Fibroblast of lung (primary cell): ENCODE results near the gene NHLRC1. TPM values are rescaled to one million over a fixed set of nuclear protein-coding genes. Genes with fewer than 3 reads are reported as not detected.
A peak's percentile ranks its signal among the peaks of the same experiment; 100 is the strongest.

Source experiments
- DNase-seq, 2 donors: peaks; one replicate each; pipeline versions ENCODE4 v3.0.0 to v3.0.0-alpha.2; 2010; ENCODE audit warnings: low read depth in 2 of 2
- H2AFZ ChIP-seq: 2 replicates; pipeline ENCODE4 v1.5.1; 2012; ENCODE audit warnings: low read length, control low read depth, inconsistent platforms
- H3K27ac ChIP-seq: 2 replicates; pipeline ENCODE4 v1.5.1; 2011; ENCODE audit warnings: low read length, control low read depth; ENCODE audit not compliant: insufficient read depth
- H3K27me3 ChIP-seq: 2 replicates; pipeline ENCODE4 v1.5.1; 2011; ENCODE audit warnings: mild to moderate bottlenecking, low read length; ENCODE audit not compliant: control insufficient read depth, insufficient read depth
- H3K36me3 ChIP-seq: 2 replicates; pipeline ENCODE4 v1.5.1; 2011; ENCODE audit warnings: low read length; ENCODE audit not compliant: control insufficient read depth, insufficient read depth
- H3K4me1 ChIP-seq: 2 replicates; pipeline ENCODE4 v1.5.1; 2011; ENCODE audit warnings: low read length; ENCODE audit not compliant: control insufficient read depth, insufficient read depth; ENCODE audit errors: extremely low read depth
- H3K4me2 ChIP-seq: 2 replicates; pipeline ENCODE4 v1.5.1; 2011; ENCODE audit warnings: low read length, control low read depth; ENCODE audit not compliant: insufficient read depth; ENCODE audit errors: extremely low read depth
- H3K4me3 ChIP-seq, 4 experiments: fragments of 200-600 bp in 1 of 4; sonication (generic) in 1 of 4; replicated peaks in 1 of 4; 2 replicates each; pipeline ENCODE4 v1.5.1; 2011 to 2016; ENCODE audit warnings: low read length in 4 of 4, low read depth in 3 of 4, mild to moderate bottlenecking in 3 of 4, control low read depth in 2 of 4, inconsistent platforms in 1 of 4, mixed read lengths in 1 of 4; ENCODE audit not compliant: insufficient read depth in 1 of 4; ENCODE audit errors: control extremely low read depth in 1 of 4
- H3K79me2 ChIP-seq: 2 replicates; pipeline ENCODE4 v1.5.1; 2012; ENCODE audit warnings: mild to moderate bottlenecking, low read length, inconsistent platforms; ENCODE audit not compliant: control insufficient read depth, insufficient read depth
- H3K9ac ChIP-seq: 2 replicates; pipeline ENCODE4 v1.5.1; 2011; ENCODE audit warnings: mild to moderate bottlenecking, low read length, control low read depth; ENCODE audit not compliant: insufficient read depth
- H3K9me3 ChIP-seq: 2 replicates; pipeline ENCODE4 v1.5.1; 2012; ENCODE audit warnings: low read depth, low read length; ENCODE audit not compliant: control insufficient read depth, insufficient read depth
- H4K20me1 ChIP-seq: 2 replicates; pipeline ENCODE4 v1.5.1; 2011; ENCODE audit warnings: low read length; ENCODE audit not compliant: control insufficient read depth, insufficient read depth; ENCODE audit errors: extremely low read depth
- CTCF ChIP-seq, 2 donors: IDR thresholded peaks in 1 of 2; conservative IDR thresholded peaks in 1 of 2; 1 replicate in 1 of 2; 2 replicates in 1 of 2; pipeline ENCODE4 v1.5.1; 2011 to 2012; ENCODE audit warnings: low read length in 2 of 2, control low read depth in 1 of 2, inconsistent platforms in 1 of 2, low read depth in 1 of 2, mild to moderate bottlenecking in 1 of 2
- EZH2 ChIP-seq: IDR thresholded peaks from 2 replicates; pipeline ENCODE4 v1.5.1; 2012; ENCODE audit warnings: low read length, control low read depth, mild to moderate bottlenecking; ENCODE audit errors: missing control alignments
- polyA plus RNA-seq, 2 donors: library from polyadenylated mRNA; depleted of rRNA in 1 of 2; stranded (reverse) in 1 of 2; unstranded in 1 of 2; fragments of >200 nt; gene quantifications; 2 replicates each; pipeline ENCODE4 v1.2.1, GENCODE V29; 2011 to 2012; ENCODE audit warnings: missing spikeins in 1 of 2
- total RNA-seq: library from RNA; depleted of rRNA; stranded (reverse); fragments of >200 nt; gene quantifications from 2 replicates; pipeline ENCODE4 v1.2.1, GENCODE V29; 2014

The NHLRC1 gene
- total and polyA plus RNA-seq, 2 donors (not counting 1 experiment from before 2014, with no cell fraction given), result 1.1 to 3.5 TPM

GRCh38 chr6:18099511-18099910 is 23.0 kb downstream of the NHLRC1 start:
- H3K27me3 ChIP-seq, result no peaks in the 10 kb centered on the region
- no peak overlapping the region for H3K4me3 ChIP-seq
- no peaks in the 10 kb centered on the region for H3K9me3 ChIP-seq
- H3K27ac ChIP-seq, result no peak overlapping the region
- no peaks in the 10 kb centered on the region for H3K4me1 ChIP-seq
- peak in 1 of 2 donors; percentile 38 for DNase-seq
- H2AFZ ChIP-seq, result no peak overlapping the region
- H4K20me1 ChIP-seq, result no peaks in the 10 kb centered on the region
- H3K9ac ChIP-seq, result no peak overlapping the region
- no peak overlapping the region for H3K4me2 ChIP-seq
- H3K36me3 ChIP-seq, result no peaks in the 10 kb centered on the region
- TF ChIP-seq CTCF (conservative IDR thresholded peaks at IDR 0.05 in 1 of 2, IDR thresholded peaks at IDR 0.05 in 1 of 2; ENCODE audit: low read depth in 1 of 2, low read length in 2 of 2) (no peak), EZH2 (no peak)
- H3K79me2 ChIP-seq, result no peaks in the 10 kb centered on the region

GRCh38 chr6:18096423-18096822 is 26.1 kb downstream of the NHLRC1 start:
- Histone ChIP-seq H3K79me2 (no peaks in the 10 kb centered on the region), H3K4me2 (no peak overlapping the region), H3K9ac (no peak overlapping the region), H3K4me3 (no peak overlapping the region), H2AFZ (no peak overlapping the region), H3K9me3 (no peaks in the 10 kb centered on the region), H3K27me3 (no peaks in the 10 kb centered on the region), H3K4me1 (no peaks in the 10 kb centered on the region), H3K27ac (no peak overlapping the region), H3K36me3 (no peaks in the 10 kb centered on the region), H4K20me1 (no peaks in the 10 kb centered on the region)
- TF ChIP-seq EZH2 (no peak), CTCF (conservative IDR thresholded peaks at IDR 0.05 in 1 of 2, IDR thresholded peaks at IDR 0.05 in 1 of 2; ENCODE audit: low read depth in 1 of 2, low read length in 2 of 2) (no peak)
- DNase-seq, result no peak

- no peak overlapping the region for H3K27ac ChIP-seq
- no peaks in the 10 kb centered on the region for H4K20me1 ChIP-seq
- H3K27me3 ChIP-seq, result no peaks in the 10 kb centered on the region
- DNase-seq, result no peak
- H3K79me2 ChIP-seq, result no peaks in the 10 kb centered on the region
- H3K36me3 ChIP-seq, result no peaks in the 10 kb centered on the region
- H3K9me3 ChIP-seq, result no peaks in the 10 kb centered on the region
- H3K4me2 ChIP-seq, result no peak overlapping the region
- H2AFZ ChIP-seq, result no peak overlapping the region
- no peak for TF ChIP-seq CTCF (conservative IDR thresholded peaks at IDR 0.05 in 1 of 2, IDR thresholded peaks at IDR 0.05 in 1 of 2; ENCODE audit: low read depth in 1 of 2, low read length in 2 of 2)
- no peak for TF ChIP-seq EZH2
- H3K4me3 ChIP-seq, result no peak overlapping the region
- no peak overlapping the region for H3K9ac ChIP-seq
- H3K4me1 ChIP-seq, result no peaks in the 10 kb centered on the region
Measured at GRCh38 chr6:18091382-18091781, 31.1 kb downstream of the NHLRC1 start.
